ENCODE data around the gene MED12L. TPM values are rescaled to one million over a fixed set of nuclear protein-coding genes. Genes with fewer than 3 reads are reported as not detected.

Gene MED12L
- polyA plus RNA-seq, 1 experiment, result 0.06 TPM

DNA sequence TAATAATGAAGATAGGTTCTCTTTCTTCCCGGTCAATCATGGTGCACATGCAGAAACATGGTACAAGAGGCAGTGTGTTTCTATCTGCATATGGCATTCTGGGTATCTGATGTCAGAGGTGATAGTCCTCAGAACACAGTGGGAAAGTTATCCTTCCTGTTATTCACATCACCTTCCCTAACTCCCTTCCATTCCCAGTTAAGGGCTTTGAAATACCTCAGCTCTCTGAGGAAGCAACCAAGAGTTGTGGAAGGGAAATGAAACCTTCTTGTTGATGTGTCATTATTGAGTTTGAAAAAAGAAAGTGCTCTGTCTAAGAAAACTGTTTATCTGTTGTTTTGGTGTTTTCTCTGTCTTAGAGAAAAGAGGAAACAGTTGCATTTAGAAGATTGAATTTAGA lies 265.8 kb downstream of the MED12L start:
- no peak overlapping the region for H3K4me3 ChIP-seq (ENCODE audit: low read depth, low read length)
- ChIA-PET CTCF (interaction anchor here (1.2 to 1.4 kb wide), 2 partner anchors 39 to 88 kb away, joined by 3 to 4 read pairs; no protein-coding TSS in a partner anchor), POLR2A (no interaction called here)
- no peaks in the 10 kb centered on the region for H3K36me3 ChIP-seq (ENCODE audit: control insufficient read depth, insufficient read depth, low read length)
- no peaks in the 10 kb centered on the region for H3K27me3 ChIP-seq (ENCODE audit: control insufficient read depth, insufficient read depth, low read length)
- no peak for DNase-seq (ENCODE audit: low read depth)
- TF ChIP-seq, protein P1, sequence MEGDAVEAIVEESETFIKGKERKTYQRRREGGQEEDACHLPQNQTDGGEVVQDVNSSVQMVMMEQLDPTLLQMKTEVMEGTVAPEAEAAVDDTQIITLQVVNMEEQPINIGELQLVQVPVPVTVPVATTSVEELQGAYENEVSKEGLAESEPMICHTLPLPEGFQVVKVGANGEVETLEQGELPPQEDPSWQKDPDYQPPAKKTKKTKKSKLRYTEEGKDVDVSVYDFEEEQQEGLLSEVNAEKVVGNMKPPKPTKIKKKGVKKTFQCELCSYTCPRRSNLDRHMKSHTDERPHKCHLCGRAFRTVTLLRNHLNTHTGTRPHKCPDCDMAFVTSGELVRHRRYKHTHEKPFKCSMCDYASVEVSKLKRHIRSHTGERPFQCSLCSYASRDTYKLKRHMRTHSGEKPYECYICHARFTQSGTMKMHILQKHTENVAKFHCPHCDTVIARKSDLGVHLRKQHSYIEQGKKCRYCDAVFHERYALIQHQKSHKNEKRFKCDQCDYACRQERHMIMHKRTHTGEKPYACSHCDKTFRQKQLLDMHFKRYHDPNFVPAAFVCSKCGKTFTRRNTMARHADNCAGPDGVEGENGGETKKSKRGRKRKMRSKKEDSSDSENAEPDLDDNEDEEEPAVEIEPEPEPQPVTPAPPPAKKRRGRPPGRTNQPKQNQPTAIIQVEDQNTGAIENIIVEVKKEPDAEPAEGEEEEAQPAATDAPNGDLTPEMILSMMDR (IDR thresholded peaks at IDR 0.05; ENCODE audit: insufficient read depth, low read depth, low read length), result no peak

DNA sequence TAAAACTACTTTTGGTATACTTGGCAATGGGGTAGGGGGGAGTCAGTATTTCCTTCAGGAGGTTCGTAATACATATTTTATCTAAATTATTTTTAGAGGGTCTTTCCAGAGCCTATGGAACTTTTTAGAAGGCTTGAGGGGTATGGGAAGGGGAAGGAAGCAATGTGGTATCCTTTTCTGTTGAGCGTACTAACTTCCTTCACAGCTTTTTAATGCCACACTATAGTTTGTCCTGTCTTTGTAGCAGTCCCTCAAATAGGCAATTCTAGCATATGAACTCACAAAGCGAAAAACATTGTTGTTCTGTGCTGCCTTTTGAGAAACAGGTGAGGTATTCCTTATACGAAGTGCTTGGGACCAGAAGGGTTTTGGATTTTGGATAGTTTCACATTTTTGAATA lies 266.2 kb downstream of the MED12L start:
- ChIA-PET CTCF (interaction anchor here (1.2 to 1.4 kb wide), 2 partner anchors 39 to 87 kb away, joined by 3 to 4 read pairs; no protein-coding TSS in a partner anchor), POLR2A (no interaction called here)
- Histone ChIP-seq H3K36me3 (ENCODE audit: control insufficient read depth, insufficient read depth, low read length) (no peaks in the 10 kb centered on the region), H3K27me3 (ENCODE audit: control insufficient read depth, insufficient read depth, low read length) (no peaks in the 10 kb centered on the region), H3K4me3 (ENCODE audit: low read depth, low read length) (no peak overlapping the region)
- DNase-seq (ENCODE audit: low read depth), result no peak
- TF ChIP-seq, protein P1 (IDR thresholded peaks at IDR 0.05; ENCODE audit: insufficient read depth, low read depth, low read length), result no peak

GRCh38 chr3:151356794-151357462 lies 271.5 kb downstream of the MED12L start:
- Histone ChIP-seq H3K27me3 (ENCODE audit: control insufficient read depth, insufficient read depth, low read length) (no peaks in the 10 kb centered on the region), H3K4me3 (ENCODE audit: low read depth, low read length) (no peak overlapping the region), H3K36me3 (ENCODE audit: control insufficient read depth, insufficient read depth, low read length) (no peaks in the 10 kb centered on the region)
- ChIA-PET CTCF (interaction anchor here (1.4 kb wide), 1 partner anchor 82 kb away, joined by 3 read pairs; no protein-coding TSS in a partner anchor), POLR2A (interaction anchor here (0.6 kb wide), 1 partner anchor 811 kb away, joined by 3 read pairs; no protein-coding TSS in a partner anchor)
- DNase-seq (ENCODE audit: low read depth), result no peak
- TF ChIP-seq, protein P1 (IDR thresholded peaks at IDR 0.05; ENCODE audit: insufficient read depth, low read depth, low read length), result no peak

- no peak overlapping the region for H3K4me3 ChIP-seq (ENCODE audit: low read depth, low read length)
- POLR2A ChIA-PET, result interaction anchor here (0.6 kb wide), 2 partner anchors 48 to 812 kb away, joined by 3 read pairs; no protein-coding TSS in a partner anchor
- TF ChIP-seq, protein P1 (IDR thresholded peaks at IDR 0.05; ENCODE audit: insufficient read depth, low read depth, low read length), result no peak
- no peaks in the 10 kb centered on the region for H3K27me3 ChIP-seq (ENCODE audit: control insufficient read depth, insufficient read depth, low read length)
- CTCF ChIA-PET, result interaction anchor here (0.8 to 1.4 kb wide), 2 partner anchors 77 to 82 kb away, joined by 3 to 4 read pairs; no protein-coding TSS in a partner anchor
- no peaks in the 10 kb centered on the region for H3K36me3 ChIP-seq (ENCODE audit: control insufficient read depth, insufficient read depth, low read length)
- no peak for DNase-seq (ENCODE audit: low read depth)
These were observed 272.0 kb downstream of the MED12L start for GRCh38 chr3:151357463-151357850.

DNA sequence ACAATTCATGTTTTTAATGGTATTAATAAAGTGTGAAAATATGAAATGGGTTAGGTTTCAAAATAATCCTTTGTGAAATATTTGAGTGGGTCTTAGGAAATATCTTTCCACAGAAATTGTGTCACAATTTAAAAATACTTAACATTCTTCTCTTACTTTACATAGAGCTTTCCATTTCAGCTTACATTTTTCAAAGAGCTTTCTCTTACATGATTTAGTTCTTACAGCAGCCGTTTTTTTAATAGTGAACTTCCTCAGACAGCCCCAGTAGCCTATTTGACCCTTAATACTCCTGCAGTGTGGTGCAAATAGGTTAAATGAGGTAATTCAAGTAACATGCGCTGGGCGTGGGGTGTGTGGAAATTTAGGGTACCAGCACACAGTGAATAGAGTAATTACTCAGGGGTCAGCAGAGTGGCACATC lies 277.3 kb downstream of the MED12L start:
- ChIA-PET POLR2A (no interaction called here), CTCF (interaction anchor here (0.6 to 1.2 kb wide), 3 partner anchors 16 to 79 kb away, joined by 3 read pairs; no protein-coding TSS in a partner anchor)
- TF ChIP-seq, protein P1 (IDR thresholded peaks at IDR 0.05; ENCODE audit: insufficient read depth, low read depth, low read length), result no peak
- Histone ChIP-seq H3K36me3 (ENCODE audit: control insufficient read depth, insufficient read depth, low read length) (no peaks in the 10 kb centered on the region), H3K27me3 (ENCODE audit: control insufficient read depth, insufficient read depth, low read length) (no peaks in the 10 kb centered on the region), H3K4me3 (ENCODE audit: low read depth, low read length) (no peak overlapping the region)
- no peak for DNase-seq (ENCODE audit: low read depth)
